Esophagus squamous epithelium (tissue), 4 donors: Measurements from ENCODE around the gene OR2V2.
"Not testable (repeated sequence)": the region's sequence is repeated elsewhere in the genome, so short reads cannot be mapped to it uniquely, and the experiment has no call there.

Experiments used
- POLR2A ChIP-seq, 4 donors: fragments of 450-650 bp; IDR thresholded peaks; one replicate each; pipeline ENCODE4 v1.6.1; 2017; ENCODE audit warnings: antibody characterized with exemption in 4 of 4, mild to moderate bottlenecking in 4 of 4, moderate library complexity in 3 of 4
- TF ChIP-seq, protein P1 (sequence below), 6 experiments: fragments of 450-650 bp in 4 of 6; fragments of 200-600 bp in 2 of 6; sonication (generic) in 2 of 6; IDR thresholded peaks; one replicate each; pipeline ENCODE4 v1.5.1; 2016 to 2019; ENCODE audit warnings: antibody characterized with exemption in 6 of 6, mild to moderate bottlenecking in 4 of 6, moderate library complexity in 4 of 6

DNA sequence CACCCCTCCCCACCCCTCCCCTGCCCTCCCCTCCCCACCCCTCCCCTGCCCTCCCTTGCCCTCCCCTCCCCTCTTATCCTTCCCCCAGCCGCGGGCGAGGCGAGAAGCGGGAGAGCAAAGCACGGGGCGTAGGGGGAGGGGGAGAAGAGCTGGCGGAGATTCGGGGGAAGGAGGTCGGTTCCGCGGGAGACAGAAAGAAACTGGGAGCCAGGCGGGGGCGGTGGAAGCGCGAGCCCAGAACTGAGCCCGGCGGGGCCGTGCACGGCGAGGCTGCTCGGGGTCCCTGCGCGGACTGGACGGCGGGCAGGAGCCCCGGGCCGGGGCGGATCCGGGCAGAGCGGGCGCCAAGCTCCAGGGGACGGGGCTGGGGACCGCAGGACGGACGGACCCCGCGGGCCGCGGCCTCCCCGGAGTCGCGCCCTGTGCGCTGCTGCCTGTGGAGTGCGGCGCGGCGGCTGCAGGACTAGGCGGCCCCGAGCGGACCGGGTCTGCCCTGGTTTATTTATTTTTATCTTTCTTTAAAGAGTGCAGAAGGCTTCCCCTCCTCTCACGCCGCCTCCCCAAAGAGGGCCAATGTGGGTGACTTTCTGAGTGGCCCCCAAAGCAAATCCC is 46.2 kb upstream of the OR2V2 start:
- TF ChIP-seq, protein P1, sequence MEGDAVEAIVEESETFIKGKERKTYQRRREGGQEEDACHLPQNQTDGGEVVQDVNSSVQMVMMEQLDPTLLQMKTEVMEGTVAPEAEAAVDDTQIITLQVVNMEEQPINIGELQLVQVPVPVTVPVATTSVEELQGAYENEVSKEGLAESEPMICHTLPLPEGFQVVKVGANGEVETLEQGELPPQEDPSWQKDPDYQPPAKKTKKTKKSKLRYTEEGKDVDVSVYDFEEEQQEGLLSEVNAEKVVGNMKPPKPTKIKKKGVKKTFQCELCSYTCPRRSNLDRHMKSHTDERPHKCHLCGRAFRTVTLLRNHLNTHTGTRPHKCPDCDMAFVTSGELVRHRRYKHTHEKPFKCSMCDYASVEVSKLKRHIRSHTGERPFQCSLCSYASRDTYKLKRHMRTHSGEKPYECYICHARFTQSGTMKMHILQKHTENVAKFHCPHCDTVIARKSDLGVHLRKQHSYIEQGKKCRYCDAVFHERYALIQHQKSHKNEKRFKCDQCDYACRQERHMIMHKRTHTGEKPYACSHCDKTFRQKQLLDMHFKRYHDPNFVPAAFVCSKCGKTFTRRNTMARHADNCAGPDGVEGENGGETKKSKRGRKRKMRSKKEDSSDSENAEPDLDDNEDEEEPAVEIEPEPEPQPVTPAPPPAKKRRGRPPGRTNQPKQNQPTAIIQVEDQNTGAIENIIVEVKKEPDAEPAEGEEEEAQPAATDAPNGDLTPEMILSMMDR (IDR thresholded peaks at IDR 0.05): not testable (repeated sequence)
- TF ChIP-seq POLR2A (IDR thresholded peaks at IDR 0.05): not testable (repeated sequence)
